Vagina (tissue), 2 donors: ENCODE data around the gene CABCOCO1. TPM values are rescaled to one million over a fixed set of nuclear protein-coding genes. Genes with fewer than 3 reads are reported as not detected.

ENCODE experiments used
- DNase-seq, 2 donors: peaks; one replicate each; pipeline ENCODE4 v3.0.0-alpha.2; 2017; ENCODE audit errors: extremely low spot score in 2 of 2
- H3K27ac ChIP-seq: fragments of 200-600 bp; sonication (generic); one replicate; pipeline ENCODE4 v1.5.1; 2019
- H3K27me3 ChIP-seq: fragments of 200-600 bp; sonication (generic); one replicate; pipeline ENCODE4 v1.5.1; 2019
- H3K36me3 ChIP-seq, 2 donors: fragments of 200-600 bp; sonication (generic); one replicate each; pipeline ENCODE4 v1.5.1; 2017 to 2019
- H3K4me1 ChIP-seq: fragments of 200-600 bp; sonication (generic); one replicate; pipeline ENCODE4 v1.5.1; 2019
- H3K4me3 ChIP-seq, 2 donors: fragments of 200-600 bp; sonication (generic); 1 replicate in 1 of 2; 2 replicates in 1 of 2; pipeline ENCODE4 v1.5.1; 2016 to 2019
- H3K9me3 ChIP-seq: fragments of 200-600 bp; sonication (generic); one replicate; pipeline ENCODE4 v1.5.1; 2019
- CTCF ChIP-seq, 3 experiments: fragments of 450-650 bp in 2 of 3; fragments of 200-600 bp in 1 of 3; sonication (generic) in 1 of 3; IDR thresholded peaks; one replicate each; pipeline ENCODE4 v1.5.1; 2017 to 2019; ENCODE audit warnings: antibody characterized with exemption in 3 of 3, mild to moderate bottlenecking in 2 of 3, moderate library complexity in 2 of 3
- POLR2A ChIP-seq, 2 donors: fragments of 450-650 bp; IDR thresholded peaks; one replicate each; pipeline ENCODE4 v1.6.1; 2017; ENCODE audit warnings: antibody characterized with exemption in 2 of 2, mild to moderate bottlenecking in 2 of 2, moderate library complexity in 2 of 2
- POLR2AphosphoS5 ChIP-seq, 2 donors: sonication (generic); formaldehyde crosslinking; IDR thresholded peaks; one replicate each; pipeline ENCODE4 v1.9.0; 2017; ENCODE audit warnings: antibody characterized with exemption in 2 of 2, mild to moderate bottlenecking in 2 of 2, low read depth in 1 of 2; ENCODE audit not compliant: insufficient read depth in 1 of 2
- intact Hi-C: fragments of 100-400 bp; cut with DNase I; formaldehyde crosslinking; loops from one replicate; pipeline ENCODE4 v1.15.1; 2023
- total RNA-seq: library from RNA; depleted of rRNA; stranded (reverse); fragments of >200 nt; gene quantifications from one replicate; pipeline ENCODE4 v1.2.3, GENCODE V29; 2016

CABCOCO1 gene
- not detected for total RNA-seq

- DNase-seq: no peak
Observed at GRCh38 chr10:61662794-61663259, at the start of gene CABCOCO1. Gene CABCOCO1, plus strand, starts transcription at chr10:61662929. Its CDS starts 44 bp downstream, at chr10:61662973.

GRCh38 chr10:61613665-61614064 is 49.1 kb upstream of the CABCOCO1 start:
- DNase-seq: no peak
- no peak for TF ChIP-seq CTCF (IDR thresholded peaks at IDR 0.05)
- TF ChIP-seq POLR2A (IDR thresholded peaks at IDR 0.05): no peak
- no peak for TF ChIP-seq POLR2AphosphoS5 (IDR thresholded peaks at IDR 0.05; ENCODE audit: insufficient read depth in 1 of 2, low read depth in 1 of 2)
- Histone ChIP-seq H3K9me3 (no peaks in the 10 kb centered on the region), H3K27me3 (no peaks in the 10 kb centered on the region), H3K36me3 (no peaks in the 10 kb centered on the region), H3K4me3 (no peak overlapping the region), H3K4me1 (no peaks in the 10 kb centered on the region), H3K27ac (no peak overlapping the region)
- intact Hi-C loops: no loop called here

More at GRCh38 chr10:61662794-61663259, at the start of gene CABCOCO1:
- peak in 1 of 2 donors; percentile 47 for TF ChIP-seq POLR2AphosphoS5 (IDR thresholded peaks at IDR 0.05; ENCODE audit: insufficient read depth in 1 of 2, low read depth in 1 of 2)
- no peak for TF ChIP-seq CTCF (IDR thresholded peaks at IDR 0.05)
- H3K27ac ChIP-seq: peak within 1 kb of the TSS; percentile 4
- H3K36me3 ChIP-seq: no peaks in the 10 kb centered on the region
- H3K27me3 ChIP-seq: no peaks in the 10 kb centered on the region
- H3K4me3 ChIP-seq: peak within 1 kb of the TSS; percentile 52 to 66
- H3K9me3 ChIP-seq: no peaks in the 10 kb centered on the region
- intact Hi-C loops: no loop called here
- H3K4me1 ChIP-seq: no peaks in the 10 kb centered on the region

- H3K9me3 ChIP-seq: no peaks in the 10 kb centered on the region
- no peaks in the 10 kb centered on the region for H3K36me3 ChIP-seq
- intact Hi-C loops: no loop called here
- no peak for DNase-seq
- no peak overlapping the region for H3K27ac ChIP-seq
- no peaks in the 10 kb centered on the region for H3K27me3 ChIP-seq
- H3K4me1 ChIP-seq: no peaks in the 10 kb centered on the region
- H3K4me3 ChIP-seq: no peak overlapping the region
- TF ChIP-seq POLR2AphosphoS5 (IDR thresholded peaks at IDR 0.05; ENCODE audit: insufficient read depth in 1 of 2, low read depth in 1 of 2) (no peak), POLR2A (IDR thresholded peaks at IDR 0.05) (no peak), CTCF (IDR thresholded peaks at IDR 0.05) (no peak)
Observed at GRCh38 chr10:61616611-61617010, 46.1 kb upstream of the CABCOCO1 start.

DNA sequence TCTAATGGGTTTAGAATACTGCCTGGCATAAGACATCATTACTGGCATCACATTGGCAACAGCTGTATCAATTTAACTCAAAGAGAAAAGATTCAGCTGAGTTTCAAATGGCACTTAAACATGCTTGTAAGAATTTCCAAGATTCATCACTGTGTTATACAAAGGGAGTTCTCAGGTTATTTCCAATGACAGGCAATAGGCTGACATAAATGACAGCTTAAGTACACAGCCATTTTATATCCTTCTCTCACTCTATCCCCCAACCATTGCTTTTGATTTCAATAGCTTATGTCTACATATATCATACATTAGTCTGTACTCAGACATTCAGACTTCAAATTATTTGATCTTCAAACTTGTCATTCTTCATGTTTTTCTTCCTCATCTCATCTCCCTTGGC is 45.5 kb upstream of the CABCOCO1 start:
- no peaks in the 10 kb centered on the region for H3K27me3 ChIP-seq
- no peaks in the 10 kb centered on the region for H3K36me3 ChIP-seq
- no peak overlapping the region for H3K27ac ChIP-seq
- no peak overlapping the region for H3K4me3 ChIP-seq
- no peaks in the 10 kb centered on the region for H3K9me3 ChIP-seq
- no peak for DNase-seq
- H3K4me1 ChIP-seq: no peaks in the 10 kb centered on the region
- TF ChIP-seq POLR2AphosphoS5 (IDR thresholded peaks at IDR 0.05; ENCODE audit: insufficient read depth in 1 of 2, low read depth in 1 of 2) (no peak), CTCF (IDR thresholded peaks at IDR 0.05) (no peak), POLR2A (IDR thresholded peaks at IDR 0.05) (no peak)
- intact Hi-C loops: no loop called here

- Histone ChIP-seq H3K27ac (no peak overlapping the region), H3K36me3 (no peaks in the 10 kb centered on the region), H3K4me1 (no peaks in the 10 kb centered on the region), H3K4me3 (no peak overlapping the region), H3K9me3 (no peaks in the 10 kb centered on the region), H3K27me3 (no peaks in the 10 kb centered on the region)
- DNase-seq: no peak
- intact Hi-C loops: no loop called here
- TF ChIP-seq POLR2AphosphoS5 (IDR thresholded peaks at IDR 0.05; ENCODE audit: insufficient read depth in 1 of 2, low read depth in 1 of 2): no peak
- no peak for TF ChIP-seq CTCF (IDR thresholded peaks at IDR 0.05)
- no peak for TF ChIP-seq POLR2A (IDR thresholded peaks at IDR 0.05)
Observed at GRCh38 chr10:61617586-61617985, 45.1 kb upstream of the CABCOCO1 start.
